Cardiac muscle cell (in vitro differentiated cells and primary cell): ENCODE data around the gene TMEM179B. TPM values are rescaled to one million over a fixed set of nuclear protein-coding genes. Genes with fewer than 3 reads are reported as not detected.
A peak's percentile ranks its signal among the peaks of the same experiment; 100 is the strongest.

Experiments used
- DNase-seq, 2 donors: peaks; one replicate each; pipeline versions ENCODE4 v3.0.0 to v3.0.0-alpha.2; 2010 to 2017; ENCODE audit warnings: low read depth in 1 of 2, low spot score in 1 of 2
- H3K27ac ChIP-seq: fragments of 200-600 bp; sonication (generic); 2 replicates; pipeline ENCODE4 v1.5.1; 2016
- H3K27me3 ChIP-seq: fragments of 200-600 bp; sonication (generic); 2 replicates; pipeline ENCODE4 v1.6.0; 2016; ENCODE audit warnings: control low read depth
- H3K36me3 ChIP-seq: fragments of 200-600 bp; sonication (generic); 2 replicates; pipeline ENCODE4 v1.5.1; 2016; ENCODE audit warnings: control low read depth
- H3K4me1 ChIP-seq: fragments of 200-600 bp; sonication (generic); 2 replicates; pipeline ENCODE4 v1.8.1; 2017; ENCODE audit warnings: low read depth, mild to moderate bottlenecking, mixed run types
- H3K4me3 ChIP-seq: fragments of 200-600 bp; sonication (generic); 2 replicates; pipeline ENCODE4 v1.5.1; 2016; ENCODE audit warnings: mild to moderate bottlenecking
- H3K9me3 ChIP-seq: fragments of 200-600 bp; sonication (generic); 2 replicates; pipeline ENCODE4 v1.5.1; 2017; ENCODE audit warnings: low read depth, mild to moderate bottlenecking, control low read depth
- CTCF ChIP-seq: IDR thresholded peaks from 2 replicates; pipeline ENCODE4 v1.5.1; 2012; ENCODE audit warnings: low read depth, mild to moderate bottlenecking, low read length
- polyA plus RNA-seq: library from polyadenylated mRNA; unstranded; fragments of >200 nt; fragmentation: Nextera tagmentation; extraction: Ambion mirVana; gene quantifications from 2 replicates; pipeline ENCODE4 v1.2.1, GENCODE V29; 2016
- total RNA-seq: library from RNA; depleted of rRNA; stranded (reverse); fragments of >200 nt; gene quantifications from 2 replicates; pipeline ENCODE4 v1.2.3, GENCODE V29; 2016

The TMEM179B gene
- total and polyA plus RNA-seq, 2 experiments from 2014 or later = 34.2 to 81.8 TPM

- no peak for TF ChIP-seq CTCF
- Histone ChIP-seq H3K4me3 (peak within 1 kb of the TSS; percentile 59), H3K9me3 (no peaks in the 10 kb centered on the region), H3K27me3 (no peaks in the 10 kb centered on the region), H3K36me3 (peaks cover 10% of the 10 kb centered on the region), H3K4me1 (peaks cover 4% of the 10 kb centered on the region), H3K27ac (peak within 1 kb of the TSS; percentile 93)
- peak; percentile 97 to 99 for DNase-seq
Measured at GRCh38 chr11:62771144-62772021, 15.8 kb upstream of the TMEM179B start, which contains the start of gene TAF6L. Gene TAF6L, plus strand, starts transcription at chr11:62771396. Its CDS starts 4,388 bp downstream, at chr11:62775784.

- H3K27me3 ChIP-seq = no peaks in the 10 kb centered on the region
- H3K9me3 ChIP-seq = no peaks in the 10 kb centered on the region
- no peak overlapping the region for H3K4me3 ChIP-seq
- H3K4me1 ChIP-seq = peaks cover 4% of the 10 kb centered on the region
- TF ChIP-seq CTCF = no peak
- no peak overlapping the region for H3K27ac ChIP-seq
- H3K36me3 ChIP-seq = peaks cover 10% of the 10 kb centered on the region
- DNase-seq = no peak
Measured at GRCh38 chr11:62774407-62774806, 12.8 kb upstream of the TMEM179B start.

- Histone ChIP-seq H3K27ac (no peak overlapping the region), H3K27me3 (no peaks in the 10 kb centered on the region), H3K4me3 (no peak overlapping the region), H3K9me3 (no peaks in the 10 kb centered on the region), H3K4me1 (peaks cover under 1% of the 10 kb centered on the region), H3K36me3 (peaks cover 10% of the 10 kb centered on the region)
- DNase-seq = no peak
- no peak for TF ChIP-seq CTCF
Measured at GRCh38 chr11:62775646-62776045, 11.6 kb upstream of the TMEM179B start.

GRCh38 chr11:62777389-62777788 is 9.8 kb upstream of the TMEM179B start:
- Histone ChIP-seq H3K27ac (no peak overlapping the region), H3K4me3 (no peak overlapping the region), H3K4me1 (no peaks in the 10 kb centered on the region), H3K36me3 (peaks cover 14% of the 10 kb centered on the region), H3K27me3 (no peaks in the 10 kb centered on the region), H3K9me3 (no peaks in the 10 kb centered on the region)
- no peak for TF ChIP-seq CTCF
- no peak for DNase-seq

- Histone ChIP-seq H3K4me1 (no peaks in the 10 kb centered on the region), H3K9me3 (no peaks in the 10 kb centered on the region), H3K36me3 (peaks cover 20% of the 10 kb centered on the region), H3K27ac (no peak overlapping the region), H3K27me3 (no peaks in the 10 kb centered on the region), H3K4me3 (no peak overlapping the region)
- DNase-seq = no peak
- no peak for TF ChIP-seq CTCF
Measured at GRCh38 chr11:62778441-62778840, 8.8 kb upstream of the TMEM179B start.
